HepG2 (cell line): Measurements from ENCODE around the gene KRT82. TPM values are rescaled to one million over a fixed set of nuclear protein-coding genes. Genes with fewer than 3 reads are reported as not detected.

Source experiments
- ATAC-seq: fragments of 200-7000 bp; cut with Tn5 transposase; 3 replicates; pipeline ENCODE4 v1.9.1; 2020; ENCODE audit warnings: mild to moderate bottlenecking, moderate library complexity
- BruUV-seq: library from RNA; stranded (reverse); fragments of 400-500 nt; replicated peaks from 2 replicates; lab custom pipeline; 2021; lab: Mats Ljungman, UMichigan
- CTCF ChIA-PET: fragments of 300-600 bp; formaldehyde crosslinking; extraction: SDS; loops from one replicate; lab custom pipeline; 2021; ENCODE audit warnings: low total read pairs, inconsistent platforms, low intra/inter-chr PET ratio; lab: Yijun Ruan, JAX
- POLR2A ChIA-PET: fragments of 350-600 bp; sonication (Branson Sonifier 250); formaldehyde crosslinking; loops from one replicate; lab custom pipeline; 2020; ENCODE audit warnings: antibody characterized with exemption, inconsistent platforms; lab: Yijun Ruan, JAX
- DNase-seq: peaks from one replicate; pipeline ENCODE4 v3.0.0-alpha.2; 2015; ENCODE audit warnings: low spot score
- FAIRE-seq: peaks from 3 replicates; lab custom pipeline; 2011; peaks lifted over from hg19 to GRCh38; lab: Jason Lieb, UNC
- H2AFZ ChIP-seq: one replicate; pipeline ENCODE4 v1.6.1; 2011; ENCODE audit warnings: low read length, inconsistent platforms
- H3K27ac ChIP-seq: fragments of 300-600 bp; 3 replicates; pipeline ENCODE4 v1.8.0; 2011; ENCODE audit warnings: mixed run types, mild to moderate bottlenecking, mixed read lengths, low read length, inconsistent platforms; ENCODE audit not compliant: insufficient read depth; ENCODE audit errors: extremely low read length
- H3K27me3 ChIP-seq, 2 experiments: fragments of 200-600 bp in 1 of 2; 2 replicates in 1 of 2; 3 replicates in 1 of 2; pipeline versions ENCODE4 v1.6.0 to v1.8.0; 2011; ENCODE audit warnings: low read length in 2 of 2, mild to moderate bottlenecking in 2 of 2, moderate library complexity in 2 of 2, inconsistent platforms in 1 of 2; ENCODE audit not compliant: insufficient read depth in 2 of 2, control insufficient read depth in 1 of 2
- H3K36me3 ChIP-seq, 2 experiments: fragments of 200-600 bp in 1 of 2; replicated peaks in 1 of 2; 2 replicates in 1 of 2; 3 replicates in 1 of 2; pipeline versions ENCODE4 v1.5.1 to v1.8.0; 2011; ENCODE audit warnings: low read length in 2 of 2, inconsistent platforms in 1 of 2; ENCODE audit not compliant: insufficient read depth in 2 of 2, control insufficient read depth in 1 of 2
- H3K4me1 ChIP-seq: 2 replicates; pipeline ENCODE4 v1.5.1; 2012; ENCODE audit warnings: low read length, inconsistent platforms; ENCODE audit not compliant: insufficient read depth
- H3K4me2 ChIP-seq: 2 replicates; pipeline ENCODE4 v1.6.0; 2011; ENCODE audit warnings: low read depth, low read length, inconsistent platforms
- H3K4me3 ChIP-seq, 3 experiments: fragments of 200-600 bp in 1 of 3; sonication (generic), shearing (Covaris generic) in 1 of 3; replicated peaks in 1 of 3; 2 replicates each; pipeline ENCODE4 v1.5.1; 2011 to 2016; ENCODE audit warnings: low read length in 3 of 3, inconsistent platforms in 2 of 3, low read depth in 2 of 3, mild to moderate bottlenecking in 2 of 3, control low read depth in 1 of 3, mixed read lengths in 1 of 3; ENCODE audit not compliant: insufficient read depth in 1 of 3
- H3K79me2 ChIP-seq: one replicate; pipeline ENCODE4 v1.6.1; 2011; ENCODE audit warnings: low read length, inconsistent platforms; ENCODE audit not compliant: insufficient read depth
- H3K9ac ChIP-seq: 2 replicates; pipeline ENCODE4 v1.6.0; 2011; ENCODE audit warnings: mild to moderate bottlenecking, low read depth, low read length, inconsistent platforms; ENCODE audit not compliant: insufficient read depth
- H3K9me3 ChIP-seq: 2 replicates; pipeline ENCODE4 v1.5.1; 2012; ENCODE audit warnings: mild to moderate bottlenecking, low read length
- H4K20me1 ChIP-seq: 2 replicates; pipeline ENCODE4 v1.6.0; 2011; ENCODE audit warnings: inconsistent platforms, mild to moderate bottlenecking, low read length, moderate library complexity; ENCODE audit not compliant: insufficient read depth
- CENPT ChIP-seq: sonication (generic); formaldehyde crosslinking; IDR thresholded peaks from 2 replicates; pipeline ENCODE4 v1.8.0; 2022; ENCODE audit warnings: low read depth, mild to moderate bottlenecking, moderate library complexity, missing genetic modification reagents
- EZH2 ChIP-seq: conservative IDR thresholded peaks from 2 replicates; pipeline ENCODE4 v1.6.1; 2012; ENCODE audit warnings: mild to moderate bottlenecking, low read depth, low read length, moderate library complexity
- ZMAT3 ChIP-seq: sonication (generic); formaldehyde crosslinking; conservative IDR thresholded peaks from 2 replicates; pipeline ENCODE4 v1.7.0; 2021; ENCODE audit warnings: missing genetic modification reagents
- ZNF550 ChIP-seq: sonication (generic); formaldehyde crosslinking; IDR thresholded peaks from 2 replicates; pipeline ENCODE4 v1.4.0; 2020; ENCODE audit warnings: mild to moderate bottlenecking, missing genetic modification reagents, borderline replicate concordance
- ZSCAN21 ChIP-seq: sonication (generic); formaldehyde crosslinking; IDR thresholded peaks from 2 replicates; pipeline ENCODE4 v1.8.0; 2022; ENCODE audit warnings: mild to moderate bottlenecking, missing genetic modification reagents, moderate library complexity, borderline replicate concordance
- WGBS: methylation state at CpG from one replicate; pipeline ENCODE4 v1.1.6; 2017; ENCODE audit warnings: low lambda C conversion rate; 5-methylcytosine and 5-hydroxymethylcytosine counted together
- in situ Hi-C: cut with HindIII; loops from 2 replicates; pipeline ENCODE4 v1.10.0; 2017; ENCODE audit warnings: low pct_unique_long_range_greater_than_20kb; ENCODE audit not compliant: extremely low pct_ligation_motif_present
- intact Hi-C: fragments of 100-400 bp; cut with micrococcal nuclease; formaldehyde crosslinking; loops from one replicate; pipeline ENCODE4 v1.10.0; 2022; ENCODE audit not compliant: unreplicated experiment
- polyA plus RNA-seq, 8 experiments: library from polyadenylated mRNA; depleted of rRNA in 3 of 8; stranded (reverse) in 7 of 8; unstranded in 1 of 8; fragments of >200 nt; fragmentation: Illumina TruSeq in 4 of 8; extraction: Trizol in 4 of 8; gene quantifications; 2 replicates each; pipeline versions ENCODE4 v1.2.1 to v1.2.3, GENCODE V29; 2011 to 2016; ENCODE audit warnings: low read depth in 4 of 8, missing spikeins in 1 of 8, mixed read lengths in 1 of 8; ENCODE audit not compliant: insufficient read depth in 1 of 8
- total RNA-seq, 5 experiments: library from RNA; depleted of rRNA; stranded (reverse); fragments of >200 nt; fragmentation: Illumina TruSeq; extraction: Trizol; gene quantifications; 2 replicates each; pipeline ENCODE4 v1.2.3, GENCODE V29; 2016; ENCODE audit warnings: low read depth in 1 of 5

Gene KRT82
- total and polyA plus RNA-seq, 2 of the 13 experiments (the other 11 are each of a cell fraction or from before 2014, with no cell fraction given) = not detected

DNA sequence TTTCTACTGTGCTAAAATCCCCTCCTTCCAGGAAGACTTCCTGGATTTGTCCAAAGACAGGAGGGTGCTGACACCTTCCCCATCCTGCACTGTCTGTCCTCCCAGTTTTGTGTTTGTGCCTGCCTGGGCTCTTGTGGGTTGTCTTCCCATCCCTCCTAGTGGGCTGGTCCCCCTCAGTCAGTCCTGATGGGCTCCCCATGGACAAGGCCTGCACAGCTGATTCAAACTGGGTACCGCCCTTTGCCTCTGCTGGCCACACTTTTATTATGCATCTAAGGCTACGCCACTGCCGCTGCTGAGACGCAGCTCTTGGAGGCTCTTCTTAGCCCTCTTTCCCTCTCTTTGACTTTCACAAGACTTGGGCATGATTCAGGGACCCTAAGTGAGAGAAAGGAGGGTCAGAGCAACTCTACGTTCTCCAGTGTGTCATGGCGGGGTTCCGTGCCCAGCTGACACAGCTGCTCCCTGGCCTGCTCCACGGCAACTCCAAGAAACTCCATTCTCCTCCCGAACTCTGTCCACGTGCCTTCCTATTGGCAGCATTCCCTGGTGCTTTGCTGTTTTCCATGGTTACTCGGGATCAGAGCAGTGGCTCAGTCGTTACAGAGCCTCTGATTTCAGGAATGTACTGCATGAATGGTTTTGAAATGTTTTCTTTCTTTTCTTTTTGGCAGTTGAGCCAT is 35.1 kb downstream of the KRT82 start:
- 8% methylated on average over 12 of the region's 12 CpGs for WGBS
- Histone ChIP-seq H3K79me2 (no peaks in the 10 kb centered on the region), H3K27ac (no peak overlapping the region), H3K9ac (no peak overlapping the region), H3K27me3 (peaks cover 5 to 42% of the 10 kb centered on the region in 2 experiments; a peak in 3 of 5 replicates), H3K4me2 (no peak overlapping the region), H2AFZ (no peak overlapping the region)
- intact Hi-C loops = loop anchor here (5.0 kb wide), 1 partner anchor 511 kb away; no protein-coding TSS in a partner anchor
- no peak for FAIRE-seq
- POLR2A ChIA-PET = no interaction called here
- in situ Hi-C loops = no loop called here
- no TSS peak for BruUV-seq
- TF ChIP-seq ZMAT3 (CRISPR knock-in tag) = no peak
- TF ChIP-seq CENPT = no peak
- TF ChIP-seq ZNF550 (CRISPR knock-in tag) = no peak
- TF ChIP-seq, all 625 proteins: peak for 0
- Histone ChIP-seq H4K20me1 (no peaks in the 10 kb centered on the region), H3K4me3 (no peak overlapping the region), H3K36me3 (no peaks in the 10 kb centered on the region), H3K4me1 (no peaks in the 10 kb centered on the region), H3K9me3 (no peaks in the 10 kb centered on the region)
- ATAC-seq (no peak), DNase-seq (no peak)
- CTCF ChIA-PET = no interaction called here

DNA sequence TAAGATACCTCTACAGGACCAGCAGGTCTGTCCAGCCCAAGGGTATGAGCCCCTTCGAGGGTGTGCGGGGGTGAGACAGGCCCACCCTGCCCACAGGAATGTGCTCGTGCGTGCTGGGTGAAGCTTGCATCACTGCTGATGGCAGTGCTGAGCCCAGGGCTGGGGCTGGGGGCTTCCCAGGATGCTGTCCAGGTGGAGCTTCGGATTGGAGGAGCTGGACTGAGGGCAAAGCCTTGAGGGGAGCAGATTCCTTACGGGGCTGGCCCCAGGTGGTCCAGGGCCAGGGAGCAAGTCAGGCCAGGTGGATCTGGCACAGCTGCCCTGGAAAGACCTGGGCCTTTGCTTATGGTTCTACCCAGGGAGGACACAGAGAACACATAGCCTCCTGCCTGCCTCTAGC is 36.3 kb downstream of the KRT82 start:
- H3K27ac ChIP-seq = no peak overlapping the region
- intact Hi-C loops = loop anchor here (5.0 kb wide), 1 partner anchor 512 kb away; no protein-coding TSS in a partner anchor
- no peak overlapping the region for H2AFZ ChIP-seq
- no TSS peak for BruUV-seq
- FAIRE-seq (no peak), DNase-seq (no peak), ATAC-seq (no peak)
- in situ Hi-C loops = no loop called here
- CTCF ChIA-PET = no interaction called here
- no peaks in the 10 kb centered on the region for H4K20me1 ChIP-seq
- POLR2A ChIA-PET = no interaction called here
- H3K4me2 ChIP-seq = no peak overlapping the region
- 0% methylated on average over 1 of the region's 6 CpGs for WGBS
- H3K4me3 ChIP-seq = no peak overlapping the region
- peaks cover 6 to 48% of the 10 kb centered on the region in 2 experiments; a peak in 4 of 5 replicates for H3K27me3 ChIP-seq
- no peak overlapping the region for H3K9ac ChIP-seq
- no peaks in the 10 kb centered on the region for H3K4me1 ChIP-seq
- no peaks in the 10 kb centered on the region for H3K79me2 ChIP-seq
- no peaks in the 10 kb centered on the region for H3K9me3 ChIP-seq
- no peak for TF ChIP-seq ZSCAN21 (CRISPR knock-in tag)
- TF ChIP-seq EZH2 = no peak
- no peaks in the 10 kb centered on the region for H3K36me3 ChIP-seq
